BE2C (cell line): ENCODE data around the gene FBXO38.

ENCODE experiments used
- DNase-seq: peaks from one replicate; pipeline ENCODE4 v3.0.0-alpha.2; 2020
- H3K27me3 ChIP-seq: fragments of 250-450 bp; sonication (Bioruptor Pico); 2 replicates; pipeline ENCODE4 v1.5.1; 2020; ENCODE audit warnings: mild to moderate bottlenecking
- H3K36me3 ChIP-seq: fragments of 250-450 bp; sonication (Bioruptor Pico); 2 replicates; pipeline ENCODE4 v1.5.1; 2020; ENCODE audit warnings: mild to moderate bottlenecking
- H3K4me1 ChIP-seq: fragments of 250-450 bp; sonication (Bioruptor Pico); 2 replicates; pipeline ENCODE4 v1.5.1; 2020
- H3K4me3 ChIP-seq: 2 replicates; pipeline ENCODE4 v1.5.1; 2011; ENCODE audit warnings: low read depth, low read length
- H3K9me3 ChIP-seq: fragments of 250-450 bp; sonication (Bioruptor Pico); 2 replicates; pipeline ENCODE4 v1.5.1; 2020
- TF ChIP-seq, protein P1 (sequence below): IDR thresholded peaks from 2 replicates; pipeline ENCODE4 v1.5.1; 2012; ENCODE audit warnings: mild to moderate bottlenecking, low read depth, low read length

Gene FBXO38

DNA sequence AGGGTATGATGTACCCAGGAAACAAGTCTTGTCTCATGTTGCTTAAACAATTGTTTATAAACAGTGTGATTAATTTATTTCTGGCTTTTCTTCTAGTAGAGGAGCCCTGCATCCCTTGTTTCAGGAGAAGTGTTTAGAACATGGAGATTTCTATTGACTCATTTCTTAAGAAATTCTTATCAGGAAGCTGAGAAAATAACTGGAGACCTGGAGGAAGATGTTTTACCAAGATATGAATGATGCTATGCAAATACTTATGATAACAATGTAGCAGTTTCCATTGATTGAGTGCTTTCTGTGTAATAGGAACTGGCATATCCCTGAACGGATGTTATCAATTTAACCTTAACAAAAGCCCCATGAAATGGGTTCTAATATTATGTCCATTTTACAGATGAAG lies 108.6 kb downstream of the FBXO38 start:
- no peaks in the 10 kb centered on the region for H3K27me3 ChIP-seq
- TF ChIP-seq, protein P1, sequence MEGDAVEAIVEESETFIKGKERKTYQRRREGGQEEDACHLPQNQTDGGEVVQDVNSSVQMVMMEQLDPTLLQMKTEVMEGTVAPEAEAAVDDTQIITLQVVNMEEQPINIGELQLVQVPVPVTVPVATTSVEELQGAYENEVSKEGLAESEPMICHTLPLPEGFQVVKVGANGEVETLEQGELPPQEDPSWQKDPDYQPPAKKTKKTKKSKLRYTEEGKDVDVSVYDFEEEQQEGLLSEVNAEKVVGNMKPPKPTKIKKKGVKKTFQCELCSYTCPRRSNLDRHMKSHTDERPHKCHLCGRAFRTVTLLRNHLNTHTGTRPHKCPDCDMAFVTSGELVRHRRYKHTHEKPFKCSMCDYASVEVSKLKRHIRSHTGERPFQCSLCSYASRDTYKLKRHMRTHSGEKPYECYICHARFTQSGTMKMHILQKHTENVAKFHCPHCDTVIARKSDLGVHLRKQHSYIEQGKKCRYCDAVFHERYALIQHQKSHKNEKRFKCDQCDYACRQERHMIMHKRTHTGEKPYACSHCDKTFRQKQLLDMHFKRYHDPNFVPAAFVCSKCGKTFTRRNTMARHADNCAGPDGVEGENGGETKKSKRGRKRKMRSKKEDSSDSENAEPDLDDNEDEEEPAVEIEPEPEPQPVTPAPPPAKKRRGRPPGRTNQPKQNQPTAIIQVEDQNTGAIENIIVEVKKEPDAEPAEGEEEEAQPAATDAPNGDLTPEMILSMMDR = no peak
- no peaks in the 10 kb centered on the region for H3K36me3 ChIP-seq
- H3K9me3 ChIP-seq = no peaks in the 10 kb centered on the region
- H3K4me1 ChIP-seq = no peaks in the 10 kb centered on the region; the same call in 1 of the 2 replicates
- DNase-seq = no peak
- H3K4me3 ChIP-seq = no peak overlapping the region
